Skin of body (tissue), 2 donors: ENCODE data around the gene RPL39. TPM values are rescaled to one million over a fixed set of nuclear protein-coding genes. Genes with fewer than 3 reads are reported as not detected.
A peak's percentile ranks its signal among the peaks of the same experiment; 100 is the strongest.
"Not testable (repeated sequence)": the region's sequence is repeated elsewhere in the genome, so short reads cannot be mapped to it uniquely, and the experiment has no call there.

Experiments
- DNase-seq: peaks from one replicate; lab custom pipeline; 2025; lab: John Stamatoyannopoulos, UW
- total RNA-seq: library from RNA; depleted of rRNA; stranded (reverse); fragments of >200 nt; gene quantifications from one replicate; pipeline ENCODE4 v1.2.3, GENCODE V29; 2014

Gene RPL39
- 2,477 TPM for total RNA-seq

DNA sequence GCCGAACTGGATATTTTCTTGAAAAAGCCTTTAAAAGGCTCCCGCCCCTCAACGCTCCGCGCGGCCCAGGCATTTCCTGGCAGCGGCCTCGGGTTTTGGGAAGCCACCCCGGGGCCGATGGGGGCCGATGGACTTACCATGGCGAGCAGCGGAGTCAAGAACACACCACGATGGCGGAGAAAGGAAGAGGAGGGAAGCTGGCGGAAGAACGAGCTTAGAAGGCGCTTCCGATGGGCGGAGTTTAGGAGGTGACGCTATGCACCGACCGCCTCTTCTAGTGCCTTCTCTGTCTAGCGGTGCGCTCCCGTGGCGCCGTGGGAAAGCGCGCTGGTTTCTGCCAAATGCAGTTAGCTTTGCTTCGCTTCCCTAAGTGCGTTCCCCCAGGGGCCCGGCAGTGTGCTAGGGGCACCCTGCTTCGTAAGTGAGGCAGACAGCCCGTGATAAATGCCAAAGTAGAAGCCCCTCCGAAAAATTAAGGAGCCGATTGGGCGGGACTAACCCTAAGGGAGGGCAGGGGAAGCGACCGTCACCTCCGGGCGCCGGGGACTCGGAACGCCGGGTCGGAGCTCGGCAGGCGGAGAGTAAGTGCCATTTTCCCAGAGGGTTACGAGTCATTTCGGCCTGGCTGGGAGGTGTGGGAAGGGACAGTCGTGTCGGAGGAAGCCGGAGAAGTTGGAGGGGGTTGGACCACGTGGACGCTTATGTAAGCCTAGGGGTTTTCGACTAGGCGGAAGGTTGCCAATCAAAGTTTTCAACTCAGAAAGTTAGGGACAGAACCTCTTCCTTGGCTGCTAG is at the start of gene RPL39:
Gene RPL39, minus strand, starts transcription at position 194 of the 795 bp plus-strand sequence. Its CDS starts 54 bp downstream, at position 140.
- peak; percentile 77 for DNase-seq

DNA sequence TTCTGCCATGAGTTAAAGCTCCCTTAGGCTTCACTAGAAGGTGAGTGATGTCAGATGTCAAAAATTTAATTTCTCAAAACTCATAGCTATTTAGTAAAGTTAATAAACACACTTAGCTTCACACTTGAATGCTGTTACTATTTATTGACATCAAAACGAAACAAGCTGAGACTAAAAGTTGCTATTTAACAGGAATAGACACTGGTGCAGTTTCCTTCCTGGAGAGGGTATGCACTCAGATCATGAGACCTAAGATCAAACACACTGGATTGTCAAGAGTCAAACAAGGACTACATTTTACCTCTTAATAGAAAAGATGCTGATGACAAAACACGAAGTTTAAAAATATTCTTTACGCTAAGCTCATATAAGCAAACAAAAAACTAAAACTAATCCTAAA is 42.5 kb upstream of the RPL39 start:
- DNase-seq = no peak

DNA sequence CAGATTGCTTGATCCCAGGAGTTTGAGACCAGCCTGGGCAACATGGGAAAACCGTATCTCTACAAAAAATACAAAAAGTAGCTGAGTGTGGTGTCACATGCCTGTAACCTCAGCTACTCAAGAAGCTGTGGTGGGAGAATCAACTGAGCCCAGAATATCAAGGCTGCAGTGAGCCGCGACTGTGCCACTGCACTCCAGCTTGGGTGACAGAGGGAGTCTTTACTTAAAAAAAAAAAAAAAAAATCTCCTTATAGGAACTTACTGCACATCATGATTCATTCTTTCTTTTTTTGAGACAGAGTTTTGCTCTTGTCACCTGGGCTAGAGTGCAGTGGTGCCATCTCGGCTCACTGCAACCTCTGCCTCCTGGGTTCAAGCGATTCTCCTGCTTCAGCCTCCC is 37.0 kb upstream of the RPL39 start:
- DNase-seq = no peak

DNA sequence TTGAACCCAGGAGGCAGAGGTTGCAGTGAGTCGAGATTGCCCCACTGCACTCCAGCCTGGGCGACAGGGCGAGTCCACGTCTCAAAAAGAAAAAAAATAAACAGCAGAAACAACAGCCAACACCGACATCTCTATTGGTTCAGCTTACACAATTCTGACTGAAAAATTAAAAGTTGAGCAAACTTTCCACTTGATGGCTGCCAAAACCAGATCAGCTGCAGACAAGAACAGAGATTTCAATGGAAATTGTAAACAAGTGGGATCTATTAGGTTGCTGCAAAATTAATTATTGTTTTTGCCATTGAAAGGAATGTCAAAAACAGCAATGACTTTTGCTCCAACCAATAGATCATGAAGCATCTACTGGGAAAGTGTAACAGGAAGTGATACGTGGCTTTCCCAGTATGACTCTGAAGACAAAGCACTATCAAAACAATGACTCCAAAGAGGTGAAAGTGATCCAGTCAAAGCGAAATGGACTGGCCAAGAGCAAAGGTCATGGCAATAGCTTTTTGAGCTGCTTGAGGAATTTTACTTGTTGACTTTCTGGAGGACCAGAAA is 35.0 kb upstream of the RPL39 start:
- no peak for DNase-seq

DNA sequence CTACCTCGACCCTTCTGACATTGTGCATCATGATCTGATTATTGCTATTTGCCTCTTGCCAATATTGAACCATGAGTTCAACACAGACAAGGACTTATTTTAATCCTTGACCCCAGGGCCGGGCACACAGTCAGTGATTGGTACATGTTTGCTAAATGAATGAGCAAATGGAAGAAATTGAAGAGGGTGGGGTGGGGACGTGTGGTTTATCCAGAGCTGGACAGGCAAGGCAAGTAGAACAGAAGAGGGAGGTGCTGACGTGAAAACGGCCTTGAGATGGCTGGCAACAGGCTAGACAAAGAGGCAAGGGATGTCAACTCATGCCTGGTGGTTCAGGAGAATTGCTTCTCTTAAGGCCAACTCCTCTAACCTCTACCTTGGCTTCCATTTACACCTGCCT is 32.8 kb upstream of the RPL39 start:
- not testable (repeated sequence) for DNase-seq

DNA sequence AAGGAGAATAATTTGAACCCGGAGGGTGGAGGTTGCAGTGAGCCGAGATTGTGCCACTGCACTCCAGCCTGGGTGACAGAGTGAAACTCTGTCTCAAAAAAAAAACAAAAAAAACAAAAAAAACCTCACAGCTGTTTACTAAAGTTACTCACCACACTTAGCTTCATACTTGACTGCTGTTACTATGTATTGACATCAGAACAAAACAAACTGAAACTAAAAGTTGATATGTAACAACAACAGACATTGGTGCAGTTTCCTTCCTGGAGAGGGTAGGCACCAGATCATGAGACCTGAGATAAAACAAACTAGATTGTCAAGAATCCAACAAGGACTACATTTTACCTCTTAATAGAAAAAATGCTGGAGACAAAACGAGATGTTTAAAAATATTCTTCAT is 30.3 kb upstream of the RPL39 start:
- DNase-seq = not testable (repeated sequence)

DNA sequence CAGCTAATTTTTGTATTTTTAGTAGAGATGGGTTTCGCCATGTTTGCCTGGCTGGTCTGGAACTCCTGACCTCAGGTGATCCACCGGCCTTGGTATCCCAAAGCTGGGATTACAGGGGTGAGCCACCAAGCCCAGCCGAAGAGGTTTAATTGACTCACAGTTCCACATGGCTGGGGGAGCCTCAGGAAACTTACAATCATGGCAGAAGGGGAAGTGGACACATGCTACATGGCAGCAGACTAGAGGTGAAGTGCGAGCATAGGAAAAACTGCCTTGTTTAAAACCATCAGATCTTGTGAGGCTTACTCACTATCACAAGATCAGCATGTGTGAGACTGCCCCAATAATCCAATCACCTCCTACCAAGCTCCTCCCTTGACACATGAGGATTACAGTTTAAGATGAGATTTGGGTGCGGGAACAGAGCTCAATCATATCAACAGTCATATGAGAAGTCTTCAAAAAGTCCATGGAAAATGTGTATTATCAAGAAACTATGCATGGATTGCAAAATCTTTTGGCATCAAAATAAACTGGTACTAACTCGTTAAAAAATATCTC is 25.8 kb upstream of the RPL39 start:
- no peak for DNase-seq

DNA sequence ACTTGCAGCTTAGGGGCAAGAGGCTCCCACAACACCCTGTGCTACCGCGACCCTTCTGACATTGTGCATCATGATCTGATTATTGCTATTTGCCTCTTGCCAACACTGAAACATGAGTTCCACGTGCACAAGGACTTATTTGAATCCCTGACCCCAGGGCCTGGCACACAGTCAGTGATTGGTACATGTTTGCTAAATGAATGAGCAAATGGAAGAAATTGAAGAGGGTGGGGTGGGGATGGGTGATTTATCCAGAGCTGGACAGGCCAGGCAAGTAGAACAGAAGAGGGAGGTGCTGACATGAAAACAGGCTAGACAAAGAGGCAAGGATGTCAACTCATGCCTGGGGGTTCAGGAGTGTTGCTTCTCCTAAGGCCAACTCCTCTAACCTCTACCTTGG is 24.9 kb upstream of the RPL39 start:
- no peak for DNase-seq

DNA sequence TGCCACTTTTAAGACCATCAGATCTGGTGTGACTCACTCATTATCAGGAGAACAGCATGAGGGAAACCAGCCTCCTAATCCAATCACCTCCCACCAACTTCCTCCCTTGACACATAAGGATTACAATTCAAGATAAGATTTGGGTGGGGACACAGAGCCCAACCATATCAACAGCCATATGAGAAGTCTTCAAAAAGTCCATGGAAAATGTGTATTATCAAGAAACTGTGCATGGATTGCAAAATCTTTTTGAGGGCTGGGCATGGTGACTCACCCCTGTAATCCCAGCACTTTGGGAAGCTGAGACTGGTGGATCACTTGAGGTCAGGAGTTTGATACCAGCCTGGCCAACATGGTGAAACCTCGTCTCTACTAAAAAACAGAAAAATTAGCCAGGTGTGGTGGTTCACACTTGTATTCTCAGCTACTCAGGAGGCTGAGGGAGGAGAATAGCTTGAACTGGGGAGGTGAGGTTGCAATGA is 17.8 kb upstream of the RPL39 start:
- DNase-seq = no peak

DNA sequence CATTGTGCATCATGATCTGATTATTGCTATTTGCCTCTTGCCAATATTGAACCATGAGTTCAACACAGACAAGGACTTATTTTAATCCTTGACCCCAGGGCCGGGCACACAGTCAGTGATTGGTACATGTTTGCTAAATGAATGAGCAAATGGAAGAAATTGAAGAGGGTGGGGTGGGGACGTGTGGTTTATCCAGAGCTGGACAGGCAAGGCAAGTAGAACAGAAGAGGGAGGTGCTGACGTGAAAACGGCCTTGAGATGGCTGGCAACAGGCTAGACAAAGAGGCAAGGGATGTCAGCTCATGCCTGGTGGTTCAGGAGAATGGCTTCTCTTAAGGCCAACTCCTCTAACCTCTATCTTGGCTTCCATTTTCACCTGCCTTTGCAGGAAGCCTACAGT is 17.0 kb upstream of the RPL39 start:
- DNase-seq = not testable (repeated sequence)

DNA sequence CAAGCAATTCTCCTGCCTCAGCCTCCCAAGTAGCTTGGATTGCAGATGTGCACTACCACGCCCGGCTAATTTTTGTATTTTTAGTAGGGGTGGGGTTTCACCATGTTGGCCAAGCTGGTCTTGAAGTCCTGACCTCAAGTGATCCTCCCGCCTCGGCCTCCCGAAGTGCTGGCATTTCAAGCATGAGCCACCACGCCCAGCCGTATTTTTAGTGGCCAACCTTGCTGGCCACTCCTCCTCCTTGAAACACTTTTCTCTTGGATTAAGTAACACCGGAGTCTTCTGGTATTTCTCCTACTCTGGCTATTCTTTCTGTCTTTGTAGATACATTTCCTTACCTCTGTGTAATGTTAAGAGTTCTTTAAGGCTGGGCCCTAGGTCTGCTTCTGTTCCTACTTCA is 11.1 kb upstream of the RPL39 start:
- DNase-seq = no peak

DNA sequence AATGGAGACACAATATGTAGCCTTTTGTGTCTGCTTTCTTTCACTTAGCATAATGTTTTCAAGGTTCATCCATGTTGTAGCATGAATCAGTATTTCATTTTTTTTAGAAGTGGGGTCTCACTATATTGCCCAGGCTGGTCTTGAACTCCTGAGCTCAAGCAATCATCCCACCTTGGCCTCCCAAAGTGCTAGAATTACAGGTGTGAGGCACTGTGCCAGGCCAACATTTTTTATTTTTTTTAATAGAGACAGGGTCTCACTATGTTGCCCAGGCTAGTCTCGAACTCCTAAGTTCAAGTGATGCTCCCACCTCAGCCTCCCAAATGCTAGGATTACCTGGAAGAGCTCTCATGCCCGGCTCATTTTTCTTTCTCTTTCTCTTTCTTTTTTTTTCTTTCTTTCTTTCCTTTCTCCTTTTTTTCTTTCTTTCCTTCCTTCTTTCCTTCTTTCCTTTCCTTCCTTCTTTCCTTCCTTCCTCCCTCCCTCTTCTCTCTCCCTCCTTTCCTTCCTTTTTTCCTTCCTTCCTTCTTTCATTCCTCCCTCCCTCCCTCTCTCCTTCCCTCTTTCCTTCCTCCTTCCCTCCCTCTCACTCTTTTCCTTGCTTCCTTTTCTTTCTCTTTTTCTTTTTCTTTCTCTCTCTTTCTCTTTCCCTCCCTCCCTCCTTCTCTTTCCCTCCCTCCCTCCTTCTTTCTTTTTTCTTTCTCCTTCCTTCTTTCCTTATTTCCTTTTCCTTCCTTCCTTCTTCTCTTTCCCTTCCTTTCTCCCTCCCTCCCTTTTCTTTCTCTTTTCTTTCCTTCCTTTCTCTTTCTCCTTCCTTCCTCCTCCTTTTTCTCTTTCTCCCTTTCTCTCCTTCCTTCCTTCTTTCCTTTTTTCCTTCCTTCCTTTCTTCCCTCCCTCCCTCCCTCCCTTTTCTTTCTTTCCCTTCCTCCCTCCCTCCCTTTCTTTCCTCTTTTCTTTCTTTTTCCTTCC is 10.1 kb upstream of the RPL39 start:
- no peak for DNase-seq

DNA sequence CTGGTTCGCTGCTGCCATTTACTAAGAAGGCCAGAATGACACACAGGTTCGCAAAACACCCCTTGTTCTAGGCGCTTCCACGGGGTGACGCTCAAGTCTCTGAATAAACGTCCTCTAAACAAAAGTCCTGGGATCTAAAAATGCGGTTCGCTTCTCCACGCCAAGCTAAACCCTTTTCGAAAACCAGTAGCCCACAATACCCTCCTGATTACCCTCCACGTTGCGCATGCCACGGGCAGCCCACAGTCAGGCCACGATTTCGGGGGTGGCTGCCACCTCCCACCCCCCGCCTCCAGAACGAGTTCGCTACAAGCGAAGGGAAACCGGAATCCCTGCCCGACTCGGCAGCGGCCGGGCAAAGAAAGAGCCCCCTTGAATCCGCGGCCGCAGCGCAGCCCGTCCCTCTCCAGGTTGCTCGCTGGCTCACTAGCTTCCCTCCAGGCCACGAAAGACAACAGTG is 423 bp downstream of the RPL39 start:
- peak; percentile 5 for DNase-seq

DNA sequence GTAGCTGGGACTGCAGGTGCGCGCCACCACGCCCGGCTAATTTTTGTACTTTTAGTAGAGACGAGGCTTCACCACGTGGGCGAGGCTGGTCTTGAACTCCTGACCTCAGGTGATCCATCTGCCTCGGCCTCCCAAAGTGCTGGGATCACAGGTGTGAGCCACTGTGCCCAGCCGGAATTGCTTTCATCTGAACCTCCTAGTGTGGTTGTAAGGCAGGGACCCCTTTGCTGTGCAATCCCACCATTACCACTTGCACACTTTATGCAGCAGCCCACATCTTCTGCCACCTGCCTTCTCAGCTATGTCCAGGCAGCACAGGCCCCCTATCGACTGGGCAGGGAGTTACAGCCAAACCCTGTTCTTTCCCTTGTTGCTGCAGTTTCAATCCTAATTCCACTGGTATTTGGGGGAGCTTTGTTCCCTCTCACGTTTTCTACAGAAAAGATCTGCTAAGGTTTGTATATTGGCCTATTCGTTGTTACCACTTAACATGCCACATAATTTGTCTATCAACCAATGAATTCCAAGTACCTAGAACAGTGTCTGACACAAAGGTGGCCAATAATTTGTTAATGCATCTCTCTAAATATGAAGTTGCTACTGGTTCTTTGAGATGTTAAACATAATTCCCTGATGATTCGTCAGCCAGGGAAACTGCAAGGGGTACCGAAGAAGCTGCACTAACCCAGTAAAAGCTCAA is 6.5 kb downstream of the RPL39 start:
- no peak for DNase-seq

DNA sequence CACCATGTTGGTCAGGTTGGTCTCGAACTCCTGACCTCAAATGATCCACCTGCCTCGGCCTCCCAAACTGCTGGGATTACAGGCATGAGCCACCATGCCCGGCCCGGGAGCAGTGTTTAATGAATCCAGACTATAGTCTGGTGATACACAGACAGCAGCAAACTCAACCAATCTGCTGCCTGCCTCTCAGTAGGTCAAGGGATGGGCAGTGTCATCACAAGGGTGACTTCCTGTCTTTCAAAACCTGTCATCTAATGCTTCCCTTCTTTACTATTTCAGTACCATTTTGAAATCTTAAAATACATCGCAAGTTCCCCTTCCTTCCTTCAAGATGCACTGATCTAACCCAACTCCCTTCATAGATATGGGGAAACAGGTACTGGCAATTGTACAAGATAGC is 8.4 kb downstream of the RPL39 start:
- no peak for DNase-seq

DNA sequence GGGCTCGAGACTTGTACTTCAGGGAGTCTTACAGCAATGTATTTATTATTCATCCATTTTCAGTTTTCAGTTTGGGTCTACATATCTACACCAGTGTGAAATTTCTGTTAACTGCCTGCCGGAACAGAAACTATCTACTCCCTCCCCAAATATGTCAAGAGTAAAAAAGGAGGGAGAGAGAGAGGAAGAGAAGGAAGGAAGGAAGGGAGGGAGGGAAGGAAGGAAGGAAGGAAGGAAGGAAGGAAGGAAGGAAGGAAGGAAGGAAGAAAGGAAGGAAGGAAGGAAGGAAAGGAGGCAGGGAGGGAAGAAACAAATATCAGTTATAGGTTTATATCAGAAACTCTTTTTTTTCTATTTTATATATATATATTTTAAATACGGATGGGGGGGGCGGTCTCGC is 12.6 kb downstream of the RPL39 start:
- DNase-seq = no peak

DNA sequence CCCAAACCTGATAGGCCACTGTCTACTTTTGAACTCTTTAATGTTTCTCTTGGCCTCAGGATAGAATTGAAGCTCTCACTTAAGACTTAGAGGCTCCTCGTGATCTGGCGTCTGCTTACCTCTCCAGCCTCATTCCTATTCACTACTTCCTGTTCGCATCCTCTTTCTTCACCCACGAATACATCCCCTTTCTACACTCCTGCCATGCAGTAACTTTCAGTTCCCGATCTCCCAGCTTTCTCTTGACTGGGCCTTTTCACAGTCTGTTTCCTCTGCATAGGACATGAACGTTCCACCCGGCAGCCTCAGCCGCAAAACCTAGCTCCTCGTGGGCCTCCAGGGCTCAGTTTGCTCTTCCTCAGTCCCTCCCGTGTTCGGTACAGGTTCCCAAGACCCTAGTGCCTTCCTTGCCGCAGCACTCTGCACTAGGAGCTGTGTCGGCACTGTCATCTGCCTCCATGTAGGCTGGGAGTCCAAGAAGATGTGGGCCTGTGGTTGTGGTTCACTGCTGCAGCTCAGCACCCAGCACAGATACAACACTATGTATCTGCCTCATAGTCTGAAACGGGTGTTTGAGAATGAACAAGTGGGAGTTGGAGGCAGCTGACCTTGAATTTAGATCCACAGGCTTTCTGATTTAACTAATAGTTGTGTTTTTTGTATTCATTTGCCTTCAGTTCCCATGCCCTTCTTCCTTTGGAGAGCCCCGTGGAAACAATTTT is 15.8 kb downstream of the RPL39 start:
- DNase-seq = no peak

DNA sequence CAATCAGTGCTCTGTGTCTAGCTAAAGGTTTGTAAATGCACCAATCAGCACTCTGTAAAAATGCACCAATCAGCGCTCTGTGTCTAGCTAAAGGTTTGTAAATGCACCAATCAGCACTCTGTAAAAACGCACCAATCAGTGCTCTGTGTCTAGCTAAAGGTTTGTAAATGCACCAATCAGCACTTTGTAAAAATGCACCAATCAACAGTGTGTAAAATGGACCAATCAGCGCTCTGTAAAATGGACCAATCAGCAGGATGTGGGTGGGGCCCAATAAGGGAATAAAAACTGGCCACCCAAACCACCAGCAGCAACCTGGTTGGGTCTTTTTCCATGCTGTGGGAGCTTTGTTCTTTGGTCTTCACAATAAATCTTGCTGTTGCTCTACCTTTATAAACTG is 22.0 kb downstream of the RPL39 start:
- DNase-seq = not testable (repeated sequence)

DNA sequence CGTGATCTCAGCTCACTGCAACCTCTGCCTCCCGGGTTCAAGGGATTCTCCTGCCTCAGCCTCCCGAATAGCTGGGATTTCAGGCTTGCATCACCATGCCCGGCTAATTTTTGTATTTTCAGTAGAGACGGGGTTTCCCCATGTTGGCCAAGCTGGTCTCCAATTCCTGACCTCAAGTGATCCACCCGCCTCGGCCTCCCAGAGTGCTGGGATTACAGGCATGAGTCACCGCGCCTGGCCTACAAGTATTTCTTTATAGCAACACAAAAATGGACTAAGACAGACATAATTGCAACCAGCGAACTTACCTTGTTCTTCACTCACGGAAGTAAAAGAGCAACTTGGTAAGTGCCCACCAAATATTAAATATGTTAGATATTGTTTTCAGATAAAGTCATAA is 23.0 kb downstream of the RPL39 start:
- not testable (repeated sequence) for DNase-seq

DNA sequence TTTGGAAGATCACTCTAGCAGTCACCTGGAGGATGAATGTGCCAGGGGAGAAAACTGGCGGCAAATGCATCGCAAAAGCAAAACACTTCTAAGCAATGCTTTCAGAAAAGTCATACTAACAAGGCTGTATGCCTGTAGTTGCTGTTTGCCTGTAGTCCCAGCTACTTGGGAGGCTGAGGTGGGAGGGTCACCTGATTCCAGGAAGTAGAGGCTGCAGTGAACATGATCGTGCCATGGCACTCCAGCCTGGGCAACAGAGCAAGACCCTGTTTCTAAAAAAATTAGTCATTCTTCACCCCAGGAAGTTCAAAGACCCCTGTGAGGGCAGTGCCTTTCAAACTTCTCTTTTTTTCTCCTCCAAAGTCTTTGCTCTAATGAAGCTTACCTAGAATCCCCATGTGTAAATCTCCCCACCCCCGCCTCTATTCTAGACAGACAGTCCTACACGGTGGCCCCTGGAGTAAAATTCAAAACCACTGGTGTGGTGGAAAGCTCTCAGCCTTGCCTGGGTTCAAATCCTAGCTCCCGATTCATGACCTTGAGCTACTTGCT is 27.5 kb downstream of the RPL39 start:
- DNase-seq = no peak
